ENCODE measurements around the gene ARID1A. TPM values are rescaled to one million over a fixed set of nuclear protein-coding genes. Genes with fewer than 3 reads are reported as not detected.
"Not testable (repeated sequence)": the region's sequence is repeated elsewhere in the genome, so short reads cannot be mapped to it uniquely, and the experiment has no call there.

The ARID1A gene
- polyA plus RNA-seq (ENCODE audit: insufficient read length) = 117 TPM
- long read RNA-seq, donor 1, full-length matches to known transcripts = 114 of 226 reads
- long read RNA-seq, donor 1, partial matches to known transcripts = 112 of 226 reads
- long read RNA-seq, donor 1, other reads (novel, unspliced or antisense) = 0 of 226 reads
- long read RNA-seq, donor 2, transcript ARID1A-217 (1 exons, 3,046 nt) = major isoform, 54 of 113 reads
- long read RNA-seq, donor 2, partial matches to known transcripts = 55 of 113 reads
- long read RNA-seq, donor 2, other reads (novel, unspliced or antisense) = 0 of 113 reads
- long read RNA-seq, donor 3, transcript ARID1A-217 (1 exons, 3,046 nt) = major isoform, 38 of 161 reads
- long read RNA-seq, donor 3, partial matches to known transcripts = 121 of 161 reads
- long read RNA-seq, donor 3, other reads (novel, unspliced or antisense) = 0 of 161 reads
- long read RNA-seq, donor 4, partial matches to known transcripts = 11 of 13 reads
- long read RNA-seq, donor 4, other reads (novel, unspliced or antisense) = 0 of 13 reads
- long read RNA-seq, donor 5, full-length matches to known transcripts = 15 of 37 reads
- long read RNA-seq, donor 5, partial matches to known transcripts = 22 of 37 reads
- long read RNA-seq, donor 5, other reads (novel, unspliced or antisense) = 0 of 37 reads
- long read RNA-seq, donor 6, transcript ARID1A-217 (1 exons, 3,046 nt) = major isoform, 53 of 110 reads
- long read RNA-seq, donor 6, partial matches to known transcripts = 56 of 110 reads
- long read RNA-seq, donor 6, other reads (novel, unspliced or antisense) = 0 of 110 reads
- long read RNA-seq, donor 7, transcript ARID1A-217 (1 exons, 3,046 nt) = major isoform, 59 of 114 reads
- long read RNA-seq, donor 7, partial matches to known transcripts = 54 of 114 reads
- long read RNA-seq, donor 7, other reads (novel, unspliced or antisense) = 0 of 114 reads
- long read RNA-seq, donor 8, transcript ARID1A-217 (1 exons, 3,046 nt) = major isoform, 30 of 49 reads
- long read RNA-seq, donor 8, partial matches to known transcripts = 17 of 49 reads
- long read RNA-seq, donor 8, other reads (novel, unspliced or antisense) = 0 of 49 reads

DNA sequence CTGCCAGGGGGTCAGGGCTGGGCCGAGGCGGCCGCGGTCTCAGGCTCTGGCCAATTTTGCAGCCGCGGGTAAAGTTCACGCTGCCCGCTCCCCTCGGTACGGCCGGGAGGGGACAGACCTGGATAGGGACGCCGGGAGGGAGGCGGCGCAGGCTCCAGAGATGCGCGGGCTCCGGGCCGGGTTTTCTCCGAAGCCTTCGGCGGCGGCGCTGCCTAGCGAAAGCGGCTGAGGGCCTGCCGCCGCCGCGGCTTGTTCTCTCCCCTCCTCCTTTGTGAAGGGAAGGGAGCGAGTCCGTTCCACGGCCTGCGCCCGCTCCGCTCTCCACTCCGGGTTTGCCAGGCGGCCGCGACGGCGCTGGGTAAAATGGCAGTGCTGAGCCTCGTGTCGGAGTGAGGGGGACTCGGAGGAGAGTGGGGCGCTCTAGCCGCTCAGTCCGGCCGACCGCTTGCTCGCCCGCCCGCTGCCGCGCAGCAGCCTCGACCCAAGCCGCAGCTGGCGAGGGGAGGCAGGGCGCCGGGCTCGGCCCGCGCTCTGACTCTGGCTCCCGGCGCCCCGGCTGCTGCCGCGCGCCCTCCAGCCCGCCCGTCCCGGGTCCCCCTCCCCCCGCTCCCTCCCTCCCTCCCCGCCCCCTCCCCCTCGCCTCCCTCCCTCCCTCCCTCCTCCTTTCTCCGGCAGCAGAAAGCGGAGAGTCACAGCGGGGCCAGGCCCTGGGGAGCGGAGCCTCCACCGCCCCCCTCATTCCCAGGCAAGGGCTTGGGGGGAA, at the start of gene ARID1A:
Gene ARID1A (plus strand): TSS at position 660 of the 763 bp plus-strand sequence. CDS start 389 bp downstream, outside the sequence.
- DNase-seq = peak; percentile 96

DNA sequence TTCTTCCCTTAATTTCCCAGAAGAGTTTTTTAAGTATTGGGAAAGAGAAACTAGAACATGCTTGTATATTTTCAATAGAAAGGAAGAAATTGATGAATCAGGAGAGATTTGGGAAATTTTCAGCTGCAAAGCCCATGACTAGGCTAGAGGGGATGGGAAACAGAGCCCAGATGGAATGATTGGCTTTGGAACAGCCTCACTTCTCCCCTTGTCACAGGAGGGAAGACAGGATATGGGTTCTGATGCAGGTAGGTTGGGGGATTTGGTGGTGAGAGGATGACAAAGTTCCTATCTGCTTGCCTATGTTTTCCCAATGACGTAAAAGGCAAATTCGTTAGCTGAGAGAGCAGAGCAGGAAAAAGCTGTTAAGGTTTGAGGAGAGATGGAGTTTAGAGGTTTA, 31.0 kb upstream of the ARID1A start:
- no peak for DNase-seq

DNA sequence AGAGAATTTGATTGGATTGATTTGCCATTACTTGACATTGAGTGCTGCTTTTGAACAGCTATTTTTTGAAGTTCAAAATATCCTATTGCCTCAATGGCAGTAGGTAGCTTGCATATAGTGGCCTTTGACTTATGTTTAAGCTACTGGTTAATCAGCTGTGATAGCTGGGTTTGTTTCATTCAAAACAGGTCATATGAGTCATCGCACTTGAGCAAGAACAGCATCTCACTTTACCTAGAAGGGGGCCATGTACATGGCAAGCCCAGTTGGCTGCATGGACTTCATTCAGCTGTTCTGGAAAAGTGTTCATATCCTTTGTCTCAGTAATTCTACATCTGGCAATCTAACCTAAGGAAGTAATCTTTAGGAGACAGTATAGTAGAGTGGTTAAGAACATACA, 29.0 kb upstream of the ARID1A start:
- no peak for DNase-seq

DNA sequence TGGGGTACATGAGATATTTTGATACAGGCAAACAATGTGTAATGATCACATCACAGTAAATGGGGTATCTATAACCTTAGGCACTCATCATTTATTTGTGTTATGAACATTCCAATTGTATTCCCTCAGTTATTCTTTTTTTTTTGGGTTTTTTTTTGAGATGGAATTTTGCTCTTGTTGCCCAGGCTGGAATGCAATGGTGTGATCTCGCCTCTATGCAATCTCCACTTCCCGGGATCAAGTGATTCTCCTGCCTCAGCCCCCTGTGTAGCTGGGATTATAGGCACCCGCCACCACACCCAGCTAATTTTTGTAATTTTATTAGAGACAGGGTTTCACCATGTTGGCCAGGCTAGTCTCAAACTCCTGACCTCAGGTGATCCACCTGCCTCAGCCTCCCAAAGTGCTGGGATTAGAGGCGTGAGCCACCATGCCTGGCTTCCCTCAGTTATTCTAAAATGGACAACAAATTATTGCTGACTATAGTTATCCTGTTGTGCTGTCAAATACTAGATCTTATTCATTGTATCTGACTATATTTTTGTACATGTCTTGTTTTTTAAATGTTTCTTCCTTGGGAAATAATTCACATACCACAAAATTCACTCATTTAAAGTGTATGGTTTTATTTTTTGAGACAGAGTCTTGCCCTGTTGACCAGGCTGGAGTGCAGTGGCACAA, 27.6 kb upstream of the ARID1A start:
- DNase-seq = not testable (repeated sequence)

DNA sequence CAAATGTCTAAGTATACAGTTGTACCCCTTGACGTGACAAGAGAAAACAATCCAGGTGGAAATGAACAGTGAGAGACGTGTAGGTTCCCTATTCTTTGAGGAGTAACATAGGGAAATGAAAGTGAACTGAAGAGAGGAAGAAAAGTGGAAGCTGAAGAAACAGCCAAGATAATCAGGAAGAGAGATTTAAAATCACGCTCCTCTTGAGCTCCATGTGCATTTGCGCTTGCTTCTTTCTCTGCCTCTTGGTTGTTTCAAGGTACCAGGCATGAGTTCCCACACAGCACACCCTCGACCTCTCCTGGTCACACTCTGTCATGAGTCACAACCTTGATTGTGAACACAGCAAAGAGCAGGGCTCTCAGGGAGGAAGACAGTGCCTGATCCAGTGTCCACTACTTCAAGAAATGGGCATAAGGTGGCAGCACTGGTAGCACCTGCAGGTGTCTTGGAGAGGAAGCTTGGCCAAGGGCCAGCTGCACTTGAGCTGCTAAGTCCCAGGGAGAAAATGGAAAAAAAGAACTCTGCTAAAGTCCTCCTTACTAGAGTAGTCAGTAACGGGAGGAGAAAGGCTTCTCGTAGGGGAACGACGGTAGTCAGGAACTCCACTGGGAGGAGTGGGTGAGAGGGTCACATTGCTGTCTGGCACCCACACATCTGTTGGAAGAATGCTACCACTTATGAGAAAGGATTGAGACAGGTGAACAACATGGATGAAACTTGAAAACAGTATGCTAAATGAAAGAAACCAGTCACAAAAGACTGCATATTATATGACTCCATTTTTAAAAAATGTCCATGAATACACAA, 18.3 kb upstream of the ARID1A start:
- DNase-seq = peak; percentile 88

DNA sequence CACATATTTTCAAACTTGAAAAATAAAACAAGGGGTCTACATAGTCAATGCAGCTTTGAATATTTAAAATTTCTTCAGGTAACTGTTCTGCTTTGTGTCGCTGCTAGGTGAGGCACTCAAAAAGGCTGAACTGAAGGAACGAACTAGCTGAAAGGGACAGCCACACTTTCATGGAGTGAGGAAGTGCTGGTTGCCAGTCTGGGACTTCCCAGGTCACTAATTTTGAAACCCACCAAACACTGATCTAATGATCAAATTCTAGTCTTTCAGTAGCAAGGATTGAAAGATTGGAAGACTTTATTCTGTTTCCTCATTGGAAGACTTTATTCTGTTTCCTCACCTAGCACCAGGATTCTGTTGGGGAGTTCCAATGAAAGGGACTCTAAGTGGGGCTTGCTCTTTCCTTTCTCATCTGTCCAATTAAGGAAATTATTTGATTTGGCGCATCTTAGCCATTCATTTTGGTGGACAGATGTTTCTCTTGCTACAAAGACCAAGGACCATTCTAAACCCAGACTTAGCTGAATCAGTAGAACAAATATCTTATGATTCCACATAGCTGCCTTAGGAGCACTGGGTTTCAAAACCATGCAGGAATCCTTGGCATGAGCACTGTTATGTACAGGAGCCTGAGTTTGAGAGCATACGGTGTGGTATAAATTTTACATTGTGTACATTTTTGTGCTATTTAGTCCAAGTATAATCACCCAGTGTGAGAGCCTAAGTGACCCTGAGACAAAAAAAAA, 10.9 kb upstream of the ARID1A start:
- no peak for DNase-seq

DNA sequence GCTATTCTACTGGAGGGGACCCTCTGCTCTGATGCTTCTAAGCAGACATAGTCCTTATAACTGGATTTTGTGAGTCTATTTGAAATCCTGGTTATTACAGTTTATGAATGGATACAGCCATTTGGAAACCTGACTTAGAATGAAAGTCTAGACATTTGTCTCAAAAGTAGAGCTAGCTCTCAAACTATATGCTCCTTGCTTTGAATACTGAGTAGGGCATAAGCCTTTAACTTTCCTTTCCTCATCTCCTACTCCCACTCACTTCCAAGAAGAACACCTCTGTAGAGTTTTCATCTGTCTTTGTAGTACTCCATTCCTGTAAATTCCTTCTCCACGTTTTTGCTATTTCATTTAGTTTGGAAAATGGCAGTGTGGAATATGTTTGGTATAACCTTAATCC, 9.0 kb upstream of the ARID1A start:
- DNase-seq = no peak

DNA sequence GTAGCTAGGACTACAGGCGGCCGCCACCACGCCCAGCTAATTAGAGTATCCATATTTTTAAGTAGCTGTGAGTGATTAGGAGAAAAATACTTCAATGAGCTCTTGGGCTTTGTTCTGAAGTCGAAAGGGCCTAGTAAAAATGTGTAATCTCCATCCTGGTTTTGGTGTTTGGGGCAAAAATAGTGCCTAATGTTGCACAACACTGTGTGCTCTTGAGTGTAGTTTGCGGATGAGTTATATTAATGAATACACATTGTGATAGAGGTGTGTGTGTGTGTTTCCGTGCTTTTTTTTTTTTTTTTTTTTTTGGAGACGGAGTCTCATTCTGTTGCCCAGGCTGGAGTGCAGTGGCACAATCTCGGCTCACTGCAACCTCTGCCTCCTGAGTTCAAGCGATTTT, 6.3 kb upstream of the ARID1A start:
- no peak for DNase-seq

DNA sequence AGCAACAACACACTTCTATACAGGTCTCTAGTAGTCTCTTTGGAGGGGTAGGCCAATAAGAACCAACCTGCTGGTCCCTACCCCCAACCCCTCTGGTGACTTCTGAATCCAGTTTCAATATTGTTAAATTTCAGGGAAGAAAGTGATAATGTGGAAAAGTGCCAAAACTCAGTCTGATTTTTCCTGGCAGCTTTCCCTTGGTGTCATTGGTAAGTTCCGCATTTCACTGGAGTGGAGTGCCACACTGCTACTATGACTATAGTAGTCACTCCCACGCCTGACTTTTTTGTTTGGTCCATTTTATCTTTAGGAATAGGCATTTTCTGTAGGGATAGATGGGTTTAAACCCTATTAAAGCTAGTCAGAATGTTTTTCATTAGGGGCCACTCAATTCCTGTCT, 5.7 kb upstream of the ARID1A start:
- DNase-seq = no peak

DNA sequence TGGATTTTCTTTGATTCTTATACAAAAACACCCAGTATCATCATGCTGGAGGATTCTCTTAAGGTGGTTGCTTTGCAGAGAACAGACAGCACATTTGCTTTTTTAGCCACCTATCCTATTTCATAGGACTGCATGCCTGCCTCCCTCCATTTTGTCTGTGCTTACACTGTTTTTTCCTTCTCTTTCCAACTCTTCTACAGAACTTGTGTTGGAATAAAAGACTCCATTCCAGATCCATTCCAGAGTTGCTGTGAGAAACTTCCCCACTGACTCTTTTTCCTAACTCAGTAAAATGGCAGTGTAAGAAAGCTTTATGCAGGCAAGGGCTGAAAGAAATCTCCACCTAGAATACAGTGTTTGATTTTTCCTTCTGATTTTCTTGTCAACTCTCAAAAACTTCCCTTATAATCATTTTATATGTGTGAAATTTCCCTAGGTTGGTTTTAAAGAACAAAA, 5.2 kb upstream of the ARID1A start:
- no peak for DNase-seq

DNA sequence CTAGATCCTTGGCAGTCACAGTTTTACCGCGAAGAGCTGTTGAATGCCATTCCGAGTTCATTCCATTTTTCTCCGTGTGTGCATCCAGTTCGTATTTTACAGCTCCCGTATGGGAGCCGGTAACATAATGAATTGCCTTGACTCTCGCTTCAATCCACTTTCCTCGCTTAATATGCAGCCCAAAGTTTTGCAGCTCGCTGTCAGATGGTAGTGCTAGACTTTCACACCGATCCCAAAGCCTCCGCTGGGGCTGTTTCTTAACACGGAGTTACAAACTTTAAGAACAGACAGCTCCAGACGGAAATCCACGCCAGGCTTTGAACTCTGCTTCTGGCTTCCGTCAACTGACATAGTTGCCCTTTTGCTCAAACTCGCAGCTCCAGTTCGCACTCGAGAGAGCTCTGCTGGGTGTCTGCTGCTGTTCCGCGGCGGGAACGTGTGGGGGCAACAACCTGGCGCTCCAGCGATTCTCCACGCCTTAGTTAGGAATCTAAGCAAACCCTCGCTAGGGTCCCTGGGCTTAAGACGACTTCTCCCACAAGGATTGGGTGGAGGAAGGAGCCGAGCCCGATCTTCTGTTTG, 3.5 kb upstream of the ARID1A start:
- DNase-seq = peak; percentile 96

DNA sequence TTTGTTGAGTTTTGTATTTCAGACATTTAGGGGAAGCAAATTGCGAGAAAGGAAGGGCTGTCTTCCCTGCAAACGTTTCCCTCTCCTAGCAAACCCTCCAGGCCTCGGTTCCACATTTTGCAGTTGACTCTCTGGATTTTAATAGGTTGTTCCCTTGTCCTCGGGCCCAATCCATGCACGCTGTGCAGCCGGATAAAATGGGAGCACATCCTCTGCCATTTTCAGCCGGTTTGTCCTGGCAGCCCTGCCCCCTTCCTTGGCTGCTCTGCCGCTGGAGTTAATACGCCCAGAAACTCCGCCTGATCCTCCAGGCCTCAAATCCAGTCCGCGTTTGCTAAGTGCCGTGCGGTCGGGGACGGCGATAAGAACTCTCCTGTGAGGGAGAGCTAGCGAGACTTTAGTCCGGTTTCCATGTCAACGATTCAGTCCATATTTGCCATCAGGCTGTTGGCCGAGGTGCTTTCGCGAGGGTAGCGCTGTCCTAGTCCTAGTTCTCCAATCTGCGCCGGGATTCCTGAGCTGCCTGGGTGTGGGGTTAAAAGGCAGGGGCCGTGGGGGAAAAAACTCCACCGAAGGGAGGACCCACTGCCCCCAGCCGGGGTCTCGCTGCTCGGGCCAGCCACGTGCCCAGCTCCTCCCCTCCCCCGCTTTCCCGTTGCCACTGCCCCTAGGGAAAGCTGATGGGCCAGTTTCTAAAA, 2.9 kb upstream of the ARID1A start:
- peak; percentile 97 for DNase-seq

DNA sequence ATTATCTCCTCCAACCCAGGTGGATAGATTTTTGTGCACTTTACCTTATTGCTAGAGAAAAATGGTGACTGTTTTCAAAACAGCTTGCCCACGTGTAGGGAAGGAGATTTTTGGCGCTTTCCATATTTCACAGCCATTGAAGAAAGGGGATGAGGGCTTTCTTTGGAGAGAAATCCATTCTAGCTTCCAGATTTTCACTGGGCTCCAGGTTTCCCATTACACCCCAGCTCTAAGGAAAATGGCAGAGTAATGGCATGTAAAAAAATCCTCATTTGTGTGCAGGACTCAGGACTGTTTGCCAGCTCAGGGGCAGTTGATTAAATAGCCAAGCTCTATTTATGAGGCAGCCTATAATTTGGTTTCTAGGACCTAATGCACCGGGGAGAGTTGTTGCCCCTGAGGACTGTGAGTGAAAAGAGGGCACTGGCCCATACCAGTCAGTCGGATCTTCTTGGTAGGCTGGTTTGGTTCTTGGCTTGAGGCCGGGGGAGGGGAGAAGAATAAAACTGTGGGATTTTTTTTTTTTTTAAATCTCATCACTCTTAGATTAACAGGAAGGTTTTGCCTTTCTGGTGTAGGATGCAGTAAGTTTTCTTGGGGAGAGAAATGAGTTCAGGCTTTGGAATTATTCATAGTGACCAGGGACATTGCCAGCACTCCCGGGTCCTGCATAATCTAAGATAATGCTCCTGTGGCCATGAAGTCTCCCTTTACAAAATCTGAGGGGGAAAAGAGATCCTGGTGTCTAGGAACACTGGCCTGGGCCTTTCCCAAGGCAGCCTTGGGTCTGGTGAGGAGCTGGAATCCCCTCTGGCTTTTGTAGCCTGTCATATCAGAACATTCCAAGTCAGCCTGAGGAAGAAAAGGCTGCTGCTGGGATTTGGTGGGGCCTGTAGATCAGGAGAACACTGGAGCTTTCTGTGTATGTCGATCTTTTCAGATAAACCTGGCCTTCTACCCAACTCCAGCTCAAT, 1.9 kb upstream of the ARID1A start:
- DNase-seq = no peak

DNA sequence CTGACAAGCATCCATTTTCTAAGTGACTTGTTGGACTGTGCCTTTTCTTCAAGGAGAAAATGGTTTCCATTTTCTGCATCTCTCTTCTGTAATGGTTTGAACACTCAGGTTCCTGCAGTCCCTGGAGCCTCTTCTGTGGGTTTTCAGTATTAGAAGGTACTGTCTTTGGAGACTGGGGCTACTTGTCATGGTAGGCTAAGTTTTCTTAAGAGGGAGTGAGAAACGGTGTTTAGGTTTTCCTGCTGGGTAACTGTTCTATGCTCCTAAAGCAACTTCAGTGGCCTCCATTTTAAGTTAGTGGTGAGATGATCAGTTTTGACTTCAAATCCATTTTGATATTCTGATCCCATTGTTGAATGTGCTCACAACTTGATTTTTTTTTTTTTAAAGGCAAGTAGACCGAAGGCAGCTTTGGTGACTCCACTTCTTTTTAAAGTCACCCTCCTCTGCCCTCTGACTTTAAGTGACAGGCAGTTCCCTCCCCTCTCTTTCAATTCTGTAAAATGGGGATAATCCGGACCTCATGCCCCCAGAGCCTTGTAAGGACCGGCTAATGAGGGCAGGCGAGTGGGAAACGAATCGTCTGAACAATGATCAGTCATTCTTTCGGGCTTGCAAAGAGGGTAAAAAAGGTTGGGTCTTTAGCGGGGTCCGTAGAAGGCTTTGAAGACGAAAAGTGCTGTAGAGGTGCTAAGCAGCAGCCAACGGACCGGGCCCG, 1.0 kb upstream of the ARID1A start:
- DNase-seq = no peak

DNA sequence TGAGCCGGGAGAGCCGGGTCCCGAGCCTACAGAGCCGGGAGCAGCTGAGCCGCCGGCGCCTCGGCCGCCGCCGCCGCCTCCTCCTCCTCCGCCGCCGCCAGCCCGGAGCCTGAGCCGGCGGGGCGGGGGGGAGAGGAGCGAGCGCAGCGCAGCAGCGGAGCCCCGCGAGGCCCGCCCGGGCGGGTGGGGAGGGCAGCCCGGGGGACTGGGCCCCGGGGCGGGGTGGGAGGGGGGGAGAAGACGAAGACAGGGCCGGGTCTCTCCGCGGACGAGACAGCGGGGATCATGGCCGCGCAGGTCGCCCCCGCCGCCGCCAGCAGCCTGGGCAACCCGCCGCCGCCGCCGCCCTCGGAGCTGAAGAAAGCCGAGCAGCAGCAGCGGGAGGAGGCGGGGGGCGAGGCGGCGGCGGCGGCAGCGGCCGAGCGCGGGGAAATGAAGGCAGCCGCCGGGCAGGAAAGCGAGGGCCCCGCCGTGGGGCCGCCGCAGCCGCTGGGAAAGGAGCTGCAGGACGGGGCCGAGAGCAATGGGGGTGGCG, 371 bp downstream of the ARID1A start:
- DNase-seq = no peak
